HG03442 (cell line): ENCODE data around the gene DIAPH1.

ENCODE experiments used
- ATAC-seq: cut with Tn5 transposase; IDR thresholded peaks from one replicate; pipeline ENCODE4 v1.9.1; 2021; ENCODE audit warnings: mild to moderate bottlenecking, moderate library complexity; ENCODE audit not compliant: unreplicated experiment

The DIAPH1 gene

DNA sequence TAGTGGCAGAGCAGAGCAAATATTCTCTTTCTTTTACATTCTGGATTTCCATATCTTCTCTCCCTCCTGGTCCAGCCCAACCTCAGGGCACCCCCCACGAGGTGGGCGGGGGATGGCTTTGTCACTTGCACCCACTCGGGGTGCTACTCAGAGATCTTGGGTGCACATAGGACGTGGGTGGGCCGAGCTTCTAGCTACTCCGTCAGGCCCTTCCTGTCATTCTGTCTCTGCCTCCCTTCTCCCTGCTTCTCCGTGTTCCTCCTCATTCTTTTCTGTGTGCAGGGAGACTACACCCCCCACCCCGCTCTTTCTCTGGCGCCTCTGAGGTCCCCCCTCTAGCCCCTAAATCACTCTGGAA, 110.4 kb downstream of the DIAPH1 start:
- no peak for ATAC-seq

DNA sequence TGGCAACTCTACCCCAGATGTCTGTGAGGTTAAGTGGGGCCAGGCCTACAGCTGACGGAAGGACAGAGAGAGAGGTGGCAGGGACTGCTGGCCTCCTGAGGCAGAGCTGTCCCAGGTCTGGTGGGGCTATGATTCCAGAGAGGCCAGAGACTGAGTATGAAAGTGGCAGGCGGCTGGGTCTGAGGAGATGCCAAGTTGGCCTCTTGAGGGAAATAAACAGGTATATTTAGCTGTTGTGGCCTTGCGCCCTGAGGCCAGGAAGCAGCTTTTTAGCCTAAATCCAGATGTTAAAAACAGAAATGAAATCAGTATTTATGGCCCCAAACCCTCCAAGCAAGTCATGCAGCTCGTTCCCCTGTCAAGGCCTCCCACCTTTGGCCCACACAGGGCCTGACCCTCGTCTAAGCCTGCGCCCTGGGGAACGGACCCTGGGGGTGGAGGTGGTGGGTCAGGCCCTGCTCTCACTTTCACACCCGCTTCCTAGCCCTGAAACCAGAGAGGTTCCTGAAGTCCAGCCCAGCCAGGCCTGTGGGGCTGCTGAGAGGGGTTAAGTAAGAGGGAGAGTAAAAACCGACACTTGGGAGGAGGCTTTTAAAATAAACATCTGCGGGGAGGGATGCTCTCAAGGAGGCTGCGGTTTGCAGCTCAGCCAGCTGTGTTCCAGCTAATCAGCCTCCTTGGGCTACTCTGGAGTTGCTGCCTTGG, 111.3 kb downstream of the DIAPH1 start:
- peak; percentile 39 for ATAC-seq

DNA sequence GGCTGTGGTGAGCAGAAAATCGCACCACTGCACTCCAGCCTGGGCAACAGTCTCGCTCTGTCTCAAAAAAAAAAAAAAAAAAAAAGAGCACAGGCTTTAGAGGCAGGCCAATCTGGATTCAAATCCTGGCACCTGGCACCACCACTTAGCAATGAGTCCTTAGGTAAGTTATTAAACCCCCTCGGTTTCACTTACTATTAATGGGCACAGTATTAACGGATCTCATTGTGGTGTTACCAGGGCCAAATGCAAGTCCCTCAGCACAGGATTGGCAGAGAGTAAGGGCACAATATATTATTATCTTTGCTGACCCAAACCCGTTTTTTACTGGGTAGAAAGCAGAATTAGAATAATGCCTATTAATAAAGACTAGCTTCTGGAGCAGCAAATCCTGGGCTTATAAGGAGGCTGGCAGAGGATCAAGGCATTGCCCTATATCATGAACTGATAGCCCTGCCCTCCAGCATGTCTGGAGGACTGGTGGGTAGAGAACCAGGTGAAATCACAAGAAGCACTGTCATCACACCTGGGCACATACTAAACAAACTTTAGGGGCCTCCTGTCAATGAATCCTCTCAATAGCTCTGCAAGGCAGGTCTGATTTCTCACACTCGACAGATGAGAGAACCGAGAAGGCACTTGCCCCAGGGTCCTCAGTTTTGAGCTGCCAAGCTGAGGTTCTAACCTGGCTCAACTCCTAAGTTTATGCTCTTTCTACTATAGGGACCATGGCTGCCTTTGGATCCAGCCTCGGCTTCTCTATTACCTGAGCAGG, 112.2 kb downstream of the DIAPH1 start:
- no peak for ATAC-seq

- ATAC-seq = no peak
These were observed 114.6 kb downstream of the DIAPH1 start for GRCh38 chr5:141504216-141504615.

GRCh38 chr5:141503681-141504080, 115.1 kb downstream of the DIAPH1 start:
- no peak for ATAC-seq

GRCh38 chr5:141501761-141502160, 117.0 kb downstream of the DIAPH1 start:
- no peak for ATAC-seq

DNA sequence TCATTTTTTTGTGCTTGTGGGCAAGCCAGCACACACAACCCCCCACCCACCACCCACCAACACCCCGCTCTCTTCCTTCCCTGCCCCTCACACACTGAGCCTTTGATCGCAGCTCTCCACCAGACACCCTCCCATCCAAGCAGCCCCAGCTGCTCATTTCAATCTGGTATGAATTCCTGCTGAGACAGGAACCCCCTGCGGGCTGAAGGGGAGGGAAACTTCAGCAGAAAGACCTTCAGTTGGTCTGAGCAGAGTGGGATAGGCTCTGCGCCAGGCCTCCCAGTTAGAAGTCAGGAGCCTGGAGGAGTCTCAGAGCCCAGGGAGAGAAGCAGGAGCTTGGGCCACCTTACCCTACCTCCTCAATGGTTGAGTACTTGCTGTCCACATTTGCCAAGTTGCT, 122.8 kb downstream of the DIAPH1 start:
- no peak for ATAC-seq

DNA sequence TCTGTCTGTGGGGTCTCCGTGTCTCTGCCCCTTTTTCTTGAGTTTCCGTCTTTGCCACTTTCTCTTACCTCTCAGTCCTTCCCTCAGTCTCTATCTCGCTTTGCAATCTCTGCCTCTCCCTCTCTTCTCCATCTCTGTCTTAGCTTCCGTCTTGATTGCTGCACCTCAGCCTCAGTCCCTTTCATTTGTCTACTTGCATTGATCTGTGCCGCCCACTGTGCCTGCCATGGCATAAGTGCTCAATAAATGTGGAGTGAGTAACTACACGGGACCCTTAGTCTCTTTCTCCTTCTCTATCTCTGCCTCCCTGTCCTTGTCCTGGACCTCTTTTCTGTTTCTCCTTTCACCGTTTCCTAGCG, 123.4 kb downstream of the DIAPH1 start:
- no peak for ATAC-seq

GRCh38 chr5:141494761-141495452, 123.9 kb downstream of the DIAPH1 start:
- ATAC-seq = no peak

GRCh38 chr5:141493500-141494422, 125.0 kb downstream of the DIAPH1 start:
- no peak for ATAC-seq

DNA sequence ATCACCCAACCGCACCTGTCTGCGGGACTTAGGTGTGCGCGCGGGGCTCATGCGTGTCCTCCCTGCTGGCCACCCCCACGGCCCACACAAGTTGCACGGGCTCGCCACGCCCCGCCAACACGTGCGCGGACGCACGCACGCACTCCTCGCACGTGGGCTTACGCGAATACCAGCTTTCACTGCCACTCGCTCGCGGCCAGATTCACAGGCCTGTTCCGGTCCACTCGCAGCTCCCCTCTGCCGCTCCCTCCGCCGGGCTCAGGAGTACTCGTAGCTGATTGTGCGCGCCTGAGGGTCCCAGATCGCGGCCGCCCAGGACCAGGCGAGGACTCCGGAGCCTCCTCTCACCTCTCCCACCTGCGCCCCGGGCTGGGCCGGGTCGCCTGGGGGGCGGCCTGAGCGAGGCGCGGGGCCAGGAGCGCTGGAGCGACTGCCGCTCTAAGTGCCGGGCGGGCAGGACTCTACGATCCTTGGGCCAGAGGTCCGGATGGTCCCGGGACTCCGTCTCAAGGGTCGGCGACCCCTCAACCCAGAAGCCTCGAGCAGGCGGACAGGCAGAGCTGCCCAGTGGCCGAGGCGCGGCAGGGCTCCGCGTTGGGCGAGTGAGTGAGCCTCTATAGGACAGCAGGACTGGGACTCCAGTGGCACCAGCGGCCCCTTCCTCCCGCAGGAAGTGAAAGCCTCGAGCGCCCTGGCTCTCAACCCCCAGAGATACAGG, 126.5 kb downstream of the DIAPH1 start:
- ATAC-seq = peak; percentile 42

DNA sequence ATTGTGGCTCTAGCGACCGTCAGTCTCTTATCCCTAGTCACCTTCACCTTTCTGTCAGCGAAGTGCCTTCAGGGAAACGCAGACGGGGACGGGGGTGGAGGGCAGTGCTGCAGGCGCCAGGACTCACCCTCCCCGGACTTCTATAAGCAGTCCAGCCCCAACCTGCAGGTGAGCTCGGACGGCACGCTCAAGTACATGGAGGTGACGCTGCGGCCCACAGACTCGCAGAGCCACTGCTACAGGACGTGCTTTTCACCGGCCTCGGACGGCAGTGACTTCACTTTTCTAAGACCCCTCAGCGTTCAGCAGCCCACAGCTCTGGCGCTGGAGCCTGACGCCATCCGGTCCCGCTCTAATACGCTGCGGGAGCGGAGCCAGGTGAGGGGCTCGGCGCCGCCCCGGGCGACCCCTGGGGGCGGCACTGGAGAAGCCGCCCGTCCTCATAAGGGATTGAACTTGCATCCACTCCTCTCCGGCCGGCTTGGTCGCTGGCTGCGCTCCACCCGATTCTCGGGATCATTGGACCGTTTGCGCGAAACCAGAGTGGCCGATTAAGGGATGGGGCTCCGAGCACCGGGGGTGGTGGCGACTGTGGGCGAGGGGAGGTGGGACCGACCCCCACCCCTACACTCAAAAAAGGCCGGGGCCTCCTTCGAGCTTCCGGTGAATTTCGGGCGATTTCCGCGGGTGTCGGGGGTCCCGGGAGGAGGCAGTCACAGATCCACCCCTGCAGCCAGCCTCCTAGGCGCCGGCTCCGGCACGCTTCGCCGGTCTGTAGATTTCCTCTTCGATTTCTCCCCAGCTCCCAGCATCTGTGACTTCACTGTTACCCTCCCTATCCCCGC, 127.3 kb downstream of the DIAPH1 start:
- ATAC-seq = peak; percentile 15

GRCh38 chr5:141490771-141491170, 128.0 kb downstream of the DIAPH1 start:
- ATAC-seq = no peak

DNA sequence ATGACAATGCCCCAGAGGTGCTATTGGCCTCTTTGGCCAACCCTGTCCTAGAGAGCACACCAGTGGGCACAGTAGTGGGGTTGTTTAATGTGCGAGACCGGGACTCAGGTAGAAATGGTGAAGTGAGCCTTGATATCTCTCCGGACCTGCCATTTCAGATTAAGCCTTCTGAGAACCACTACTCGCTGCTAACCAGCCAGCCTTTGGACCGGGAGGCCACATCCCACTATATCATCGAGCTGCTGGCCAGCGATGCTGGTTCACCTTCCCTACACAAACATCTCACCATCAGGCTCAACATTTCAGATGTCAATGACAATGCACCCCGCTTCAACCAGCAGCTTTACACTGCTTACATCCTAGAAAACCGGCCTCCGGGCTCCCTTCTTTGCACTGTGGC, 128.5 kb downstream of the DIAPH1 start:
- ATAC-seq = no peak

- no peak for ATAC-seq
These were observed 129.0 kb downstream of the DIAPH1 start for GRCh38 chr5:141489841-141490240.

GRCh38 chr5:141488591-141489561, 129.9 kb downstream of the DIAPH1 start, which contains the start of gene PCDHGC5:
Gene PCDHGC5 (plus strand): TSS chr5:141489081. CDS start chr5:141489241, 160 bp downstream.
- no peak for ATAC-seq

- ATAC-seq = no peak
These were observed 131.7 kb downstream of the DIAPH1 start for GRCh38 chr5:141487131-141487530.

- ATAC-seq = no peak
These were observed 132.7 kb downstream of the DIAPH1 start for GRCh38 chr5:141486091-141486490.
